ENCODE data around the gene INO80D. TPM values are rescaled to one million over a fixed set of nuclear protein-coding genes. Genes with fewer than 3 reads are reported as not detected.

The INO80D gene
- total and polyA plus RNA-seq, 2 experiments from 2014 or later = 17.5 to 37.4 TPM

- H3K79me2 ChIP-seq (replicated peaks; ENCODE audit: insufficient read depth) = no peaks in the 10 kb centered on the region
- no peak for ATAC-seq
- no peaks in the 10 kb centered on the region for H3F3A ChIP-seq (replicated peaks; ENCODE audit: low read depth)
- no peaks in the 10 kb centered on the region for H3K9me2 ChIP-seq (ENCODE audit: insufficient read depth)
- peaks cover 3% of the 10 kb centered on the region; the same call in 2 of the 3 replicates for H3K9me3 Mint-ChIP-seq
- no peak for DNase-seq (ENCODE audit: low spot score)
- H3K4me1 ChIP-seq (ENCODE audit: insufficient read depth) = no peaks in the 10 kb centered on the region
- peaks cover 2% of the 10 kb centered on the region for H3K27me3 Mint-ChIP-seq (ENCODE audit: insufficient read depth, low read depth, poor library complexity)
- H3K4me2 ChIP-seq = no peak overlapping the region
- TF ChIP-seq REST (IDR thresholded peaks at IDR 0.05; ENCODE audit: unreplicated experiment) (no peak), EZH2phosphoT487 (IDR thresholded peaks at IDR 0.05; ENCODE audit: unreplicated experiment) (no peak), CTCF (conservative IDR thresholded peaks at IDR 0.05; ENCODE audit: low read depth in 2 of 2) (no peak), ETS1 (IDR thresholded peaks at IDR 0.05) (no peak), EZH2 (IDR thresholded peaks at IDR 0.05; ENCODE audit: low read depth, unreplicated experiment) (no peak), ZNF331 (CRISPR knock-in tag; IDR thresholded peaks at IDR 0.05; ENCODE audit: low read depth) (no peak), ZNF114 (CRISPR knock-in tag; IDR thresholded peaks at IDR 0.05) (no peak), POLR2AphosphoS5 (IDR thresholded peaks at IDR 0.05; ENCODE audit: low read depth) (no peak)
- H3K4me1 Mint-ChIP-seq = no peaks in the 10 kb centered on the region
- no peaks in the 10 kb centered on the region for H3K27me3 ChIP-seq (ENCODE audit: insufficient read depth)
- no peaks in the 10 kb centered on the region for H3K36me3 ChIP-seq (ENCODE audit: insufficient read depth)
- peaks cover 21% of the 10 kb centered on the region for H3K36me3 Mint-ChIP-seq (ENCODE audit: low read depth)
- H3K4me3 Mint-ChIP-seq = no peak overlapping the region
- no peaks in the 10 kb centered on the region for H4K20me1 ChIP-seq (replicated peaks; ENCODE audit: insufficient read depth)
- no peak overlapping the region for H3K4me3 ChIP-seq
- 0 out of 2 replicates have a peak overlapping the region, but pooled peaks have one; percentile 14 for H3K27ac ChIP-seq (ENCODE audit: low read depth)
- no peak overlapping the region for H2AFZ ChIP-seq
- H3K27ac Mint-ChIP-seq = no peak overlapping the region
Measured at GRCh38 chr2:206112108-206112507, 26.1 kb upstream of the INO80D start.

GRCh38 chr2:206108713-206109112, 22.7 kb upstream of the INO80D start:
- H3F3A ChIP-seq (replicated peaks; ENCODE audit: low read depth) = no peaks in the 10 kb centered on the region
- no peak for ATAC-seq
- DNase-seq (ENCODE audit: low spot score) = no peak
- H2AFZ ChIP-seq = no peak overlapping the region
- peaks cover 1% of the 10 kb centered on the region for H3K27me3 Mint-ChIP-seq (ENCODE audit: insufficient read depth, low read depth, poor library complexity)
- H4K20me1 ChIP-seq (replicated peaks; ENCODE audit: insufficient read depth) = no peaks in the 10 kb centered on the region
- H3K27ac Mint-ChIP-seq = no peak overlapping the region
- H3K9me3 Mint-ChIP-seq = peaks cover 3% of the 10 kb centered on the region; the same call in 2 of the 3 replicates
- H3K36me3 ChIP-seq (ENCODE audit: insufficient read depth) = no peaks in the 10 kb centered on the region
- H3K27ac ChIP-seq (ENCODE audit: low read depth) = no peak overlapping the region
- no peak overlapping the region for H3K4me2 ChIP-seq
- TF ChIP-seq ETS1 (IDR thresholded peaks at IDR 0.05) = no peak
- no peak overlapping the region for H3K4me3 Mint-ChIP-seq
- no peaks in the 10 kb centered on the region for H3K9me2 ChIP-seq (ENCODE audit: insufficient read depth)
- no peaks in the 10 kb centered on the region for H3K79me2 ChIP-seq (replicated peaks; ENCODE audit: insufficient read depth)
- H3K4me1 Mint-ChIP-seq = no peaks in the 10 kb centered on the region
- peaks cover 4% of the 10 kb centered on the region; the same call in 1 of the 3 replicates for H3K36me3 Mint-ChIP-seq (ENCODE audit: low read depth)
- no peaks in the 10 kb centered on the region for H3K27me3 ChIP-seq (ENCODE audit: insufficient read depth)
- H3K4me3 ChIP-seq = no peak overlapping the region
- H3K4me1 ChIP-seq (ENCODE audit: insufficient read depth) = no peaks in the 10 kb centered on the region

Measured in GM23338 (cell line).